HEK293 (cell line): ENCODE results near the gene SETD2.

ENCODE experiments used
- CTCF ChIA-PET: fragments of 350-600 bp; formaldehyde crosslinking; extraction: SDS; loops from one replicate; lab custom pipeline; 2021; ENCODE audit warnings: antibody characterized with exemption; lab: Yijun Ruan, JAX
- POLR2A ChIA-PET: fragments of 300-600 bp; formaldehyde crosslinking; extraction: SDS; loops from one replicate; lab custom pipeline; 2020; ENCODE audit warnings: antibody characterized with exemption, inconsistent platforms; lab: Yijun Ruan, JAX
- H3K27ac ChIP-seq: fragments of 200-500 bp; sonication (Bioruptor generic); 2 replicates; pipeline ENCODE4 v1.5.1; 2014; ENCODE audit warnings: low read depth, low read length, control low read depth, inconsistent platforms; ENCODE audit errors: extremely low read depth
- H3K36me3 ChIP-seq, 2 experiments: fragments of 200-500 bp in 1 of 2; sonication (Bioruptor generic) in 1 of 2; 1 replicate in 1 of 2; 2 replicates in 1 of 2; pipeline ENCODE4 v1.5.1; 2014 to 2017; ENCODE audit warnings: inconsistent platforms in 2 of 2, low read length in 2 of 2; ENCODE audit not compliant: control insufficient read depth in 2 of 2, insufficient read depth in 1 of 2
- H3K4me1 ChIP-seq: fragments of 200-500 bp; sonication (Bioruptor generic); 2 replicates; pipeline ENCODE4 v1.5.1; 2014; ENCODE audit warnings: mild to moderate bottlenecking, low read length, inconsistent platforms; ENCODE audit not compliant: control insufficient read depth, insufficient read depth
- H3K4me3 ChIP-seq: 2 replicates; pipeline ENCODE4 v1.5.1; 2011; ENCODE audit warnings: low read depth, mild to moderate bottlenecking, control low read depth, low read length, moderate library complexity
- H3K9me3 ChIP-seq: fragments of 200-500 bp; sonication (Bioruptor generic); 2 replicates; pipeline ENCODE4 v1.5.1; 2014; ENCODE audit warnings: low read depth, low read length, inconsistent platforms; ENCODE audit not compliant: control insufficient read depth, insufficient read depth
- HOXC10 ChIP-seq: sonication (generic); formaldehyde crosslinking; IDR thresholded peaks from 2 replicates; pipeline ENCODE4 v1.8.1; 2023; ENCODE audit warnings: mild to moderate bottlenecking, missing genetic modification reagents
- KLF1 ChIP-seq: fragments of 450-650 bp; formaldehyde crosslinking; IDR thresholded peaks from 2 replicates; pipeline ENCODE4 v1.5.1; 2016; ENCODE audit warnings: missing biosample characterization, missing genetic modification characterization
- KLF10 ChIP-seq: fragments of 450-650 bp; IDR thresholded peaks from 2 replicates; pipeline ENCODE4 v1.5.1; 2018; ENCODE audit warnings: missing biosample characterization, mild to moderate bottlenecking, missing genetic modification characterization
- MYNN ChIP-seq: fragments of 450-650 bp; formaldehyde crosslinking; IDR thresholded peaks from 2 replicates; pipeline ENCODE4 v1.5.1; 2016; ENCODE audit warnings: missing biosample characterization, missing genetic modification characterization, borderline replicate concordance
- SCRT2 ChIP-seq: fragments of 450-650 bp; formaldehyde crosslinking; IDR thresholded peaks from 2 replicates; pipeline ENCODE4 v1.5.1; 2016; ENCODE audit warnings: missing biosample characterization, missing genetic modification characterization
- TCF7L2 ChIP-seq: IDR thresholded peaks from 2 replicates; pipeline ENCODE4 v1.6.1; 2011; ENCODE audit warnings: low read depth, mild to moderate bottlenecking, inconsistent platforms, low read length, moderate library complexity, borderline replicate concordance
- TRIM28 ChIP-seq: IDR thresholded peaks from 2 replicates; pipeline ENCODE4 v1.6.1; 2011; ENCODE audit warnings: low read length, control low read depth, borderline replicate concordance
- ZBTB21 ChIP-seq: fragments of 450-650 bp; formaldehyde crosslinking; IDR thresholded peaks from 2 replicates; pipeline ENCODE4 v1.5.1; 2017; ENCODE audit warnings: missing biosample characterization, missing genetic modification characterization
- ZNF114 ChIP-seq: fragments of 450-650 bp; formaldehyde crosslinking; IDR thresholded peaks from 2 replicates; pipeline ENCODE4 v1.5.0; 2017; ENCODE audit warnings: missing biosample characterization, missing genetic modification characterization
- ZNF670 ChIP-seq: fragments of 450-650 bp; formaldehyde crosslinking; IDR thresholded peaks from 2 replicates; pipeline ENCODE4 v1.5.1; 2016; ENCODE audit warnings: missing biosample characterization, missing genetic modification characterization, low read depth
- ZNF791 ChIP-seq: fragments of 450-650 bp; formaldehyde crosslinking; IDR thresholded peaks from 2 replicates; pipeline ENCODE4 v1.5.1; 2016; ENCODE audit warnings: missing biosample characterization, missing genetic modification characterization
- ZNF792 ChIP-seq: fragments of 450-650 bp; formaldehyde crosslinking; IDR thresholded peaks from 2 replicates; pipeline ENCODE4 v1.5.1; 2016; ENCODE audit warnings: missing biosample characterization, missing genetic modification characterization
- TF ChIP-seq, protein P1 (sequence below): fragments of 450-650 bp; formaldehyde crosslinking; IDR thresholded peaks from 2 replicates; pipeline ENCODE4 v1.5.1; 2016; ENCODE audit warnings: missing biosample characterization, missing genetic modification characterization
- TF ChIP-seq, protein P2 (sequence below): fragments of 450-650 bp; formaldehyde crosslinking; IDR thresholded peaks from 2 replicates; pipeline ENCODE4 v1.5.1; 2016; ENCODE audit warnings: missing biosample characterization, missing genetic modification characterization
- TF ChIP-seq, protein P3 (sequence below): fragments of 450-650 bp; formaldehyde crosslinking; IDR thresholded peaks from 2 replicates; pipeline ENCODE4 v1.5.1; 2016; ENCODE audit warnings: missing biosample characterization, missing genetic modification characterization

SETD2 gene

DNA sequence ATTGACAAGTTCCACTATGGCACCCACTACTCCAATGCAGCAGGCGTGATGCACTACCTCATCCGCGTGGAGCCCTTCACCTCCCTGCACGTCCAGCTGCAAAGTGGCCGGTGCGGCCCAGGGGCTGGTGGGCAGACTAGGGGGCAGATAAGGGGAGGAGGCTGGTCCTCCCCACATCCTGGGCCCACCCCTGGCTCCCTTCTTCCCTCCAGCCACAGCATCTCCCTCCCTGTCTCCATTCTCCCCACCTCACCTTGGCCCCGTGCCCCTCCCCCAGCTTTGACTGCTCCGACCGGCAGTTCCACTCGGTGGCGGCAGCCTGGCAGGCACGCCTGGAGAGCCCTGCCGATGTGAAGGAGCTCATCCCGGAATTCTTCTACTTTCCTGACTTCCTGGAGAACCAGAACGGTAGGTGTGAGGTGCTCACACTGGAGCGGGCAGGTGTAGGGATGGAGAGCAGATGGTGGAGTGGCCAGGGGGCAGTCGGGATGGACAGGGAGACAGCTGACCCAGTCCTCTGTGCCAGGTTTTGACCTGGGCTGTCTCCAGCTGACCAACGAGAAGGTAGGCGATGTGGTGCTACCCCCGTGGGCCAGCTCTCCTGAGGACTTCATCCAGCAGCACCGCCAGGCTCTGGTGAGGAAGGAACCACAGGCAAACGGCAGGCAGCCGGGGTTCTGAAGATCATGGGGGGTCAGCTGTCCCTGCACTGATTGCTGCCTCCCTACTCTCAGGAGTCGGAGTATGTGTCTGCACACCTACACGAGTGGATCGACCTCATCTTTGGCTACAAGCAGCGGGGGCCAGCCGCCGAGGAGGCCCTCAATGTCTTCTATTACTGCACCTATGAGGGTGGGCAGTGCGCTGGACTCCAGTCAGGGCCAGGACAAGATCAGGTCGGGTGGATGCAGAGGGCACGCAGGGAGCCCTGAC, 158.4 kb downstream of the SETD2 start:
- no peaks in the 10 kb centered on the region for H3K9me3 ChIP-seq
- ChIA-PET POLR2A (no interaction called here), CTCF (no interaction called here)
- no peaks in the 10 kb centered on the region for H3K4me1 ChIP-seq
- H3K27ac ChIP-seq: no peak overlapping the region
- H3K4me3 ChIP-seq: no peak overlapping the region
- H3K36me3 ChIP-seq: peaks cover 0 to 75% of the 10 kb centered on the region in 2 experiments; a peak in 1 of 3 replicates
- no peak for TF ChIP-seq TCF7L2
- no peak for TF ChIP-seq ZNF114
- TF ChIP-seq ZNF791 (tag by site-specific recombination): no peak
- TF ChIP-seq ZNF670 (tag by site-specific recombination): no peak
- TF ChIP-seq HOXC10 (CRISPR knock-in tag): no peak
- TF ChIP-seq, protein P1, sequence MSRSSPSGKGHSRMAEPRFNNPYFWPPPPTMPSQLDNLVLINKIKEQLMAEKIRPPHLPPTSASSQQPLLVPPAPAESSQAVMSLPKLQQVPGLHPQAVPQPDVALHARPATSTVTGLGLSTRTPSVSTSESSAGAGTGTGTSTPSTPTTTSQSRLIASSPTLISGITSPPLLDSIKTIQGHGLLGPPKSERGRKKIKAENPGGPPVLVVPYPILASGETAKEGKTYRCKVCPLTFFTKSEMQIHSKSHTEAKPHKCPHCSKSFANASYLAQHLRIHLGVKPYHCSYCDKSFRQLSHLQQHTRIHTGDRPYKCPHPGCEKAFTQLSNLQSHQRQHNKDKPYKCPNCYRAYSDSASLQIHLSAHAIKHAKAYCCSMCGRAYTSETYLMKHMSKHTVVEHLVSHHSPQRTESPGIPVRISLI (tag by site-specific recombination): no peak
- no peak for TF ChIP-seq TRIM28
- TF ChIP-seq ZBTB21 (tag by site-specific recombination): no peak
- TF ChIP-seq, protein P2, sequence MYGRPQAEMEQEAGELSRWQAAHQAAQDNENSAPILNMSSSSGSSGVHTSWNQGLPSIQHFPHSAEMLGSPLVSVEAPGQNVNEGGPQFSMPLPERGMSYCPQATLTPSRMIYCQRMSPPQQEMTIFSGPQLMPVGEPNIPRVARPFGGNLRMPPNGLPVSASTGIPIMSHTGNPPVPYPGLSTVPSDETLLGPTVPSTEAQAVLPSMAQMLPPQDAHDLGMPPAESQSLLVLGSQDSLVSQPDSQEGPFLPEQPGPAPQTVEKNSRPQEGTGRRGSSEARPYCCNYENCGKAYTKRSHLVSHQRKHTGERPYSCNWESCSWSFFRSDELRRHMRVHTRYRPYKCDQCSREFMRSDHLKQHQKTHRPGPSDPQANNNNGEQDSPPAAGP (tag by site-specific recombination): no peak

DNA sequence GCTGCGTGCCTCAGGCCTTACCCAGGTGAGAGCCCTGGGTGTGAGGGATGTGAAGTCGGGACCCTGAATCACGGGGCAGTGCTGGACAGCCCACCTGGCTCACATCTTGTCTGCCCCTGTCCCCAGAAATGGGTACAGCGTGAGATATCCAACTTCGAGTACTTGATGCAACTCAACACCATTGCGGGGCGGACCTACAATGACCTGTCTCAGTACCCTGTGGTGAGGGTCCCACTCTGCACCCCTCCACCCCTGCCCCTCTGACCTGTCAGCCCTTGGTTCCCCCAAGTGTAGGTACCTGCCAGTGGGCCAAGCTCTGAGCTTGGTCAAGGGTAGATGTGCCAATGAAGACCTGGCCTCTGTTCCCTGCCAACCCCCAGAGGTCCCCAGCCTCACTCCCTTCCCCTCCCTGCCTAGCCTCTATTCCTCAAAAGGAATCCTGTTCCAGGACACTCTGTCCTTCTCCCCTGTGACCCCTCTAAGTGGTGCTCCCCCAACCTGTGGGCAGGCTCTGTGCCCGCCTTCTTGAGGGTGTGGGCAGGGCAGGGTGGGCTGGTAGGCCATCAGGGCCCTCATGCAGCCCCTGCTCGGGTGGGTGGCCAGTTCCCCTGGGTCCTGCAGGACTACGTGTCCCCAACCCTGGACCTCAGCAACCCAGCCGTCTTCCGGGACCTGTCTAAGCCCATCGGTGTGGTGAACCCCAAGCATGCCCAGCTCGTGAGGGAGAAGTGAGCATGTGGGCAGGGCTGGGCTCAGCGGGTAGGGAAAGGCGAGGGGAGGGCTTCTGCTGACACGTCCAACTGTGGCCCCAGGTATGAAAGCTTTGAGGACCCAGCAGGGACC, 159.3 kb downstream of the SETD2 start:
- ChIA-PET CTCF (no interaction called here), POLR2A (interaction anchor here (0.5 kb wide), 1 partner anchor 157 kb away, joined by 4 read pairs; no protein-coding TSS in a partner anchor)
- Histone ChIP-seq H3K9me3 (no peaks in the 10 kb centered on the region), H3K27ac (no peak overlapping the region), H3K36me3 (peaks cover 0 to 83% of the 10 kb centered on the region in 2 experiments; a peak in 1 of 3 replicates), H3K4me3 (no peak overlapping the region), H3K4me1 (no peaks in the 10 kb centered on the region)
- TF ChIP-seq KLF10 (tag by site-specific recombination) (no peak), SCRT2 (tag by site-specific recombination) (no peak), ZNF792 (tag by site-specific recombination) (no peak), KLF1 (tag by site-specific recombination) (no peak), MYNN (tag by site-specific recombination) (no peak)
- TF ChIP-seq, protein P1 (tag by site-specific recombination): no peak
- TF ChIP-seq, protein P3, sequence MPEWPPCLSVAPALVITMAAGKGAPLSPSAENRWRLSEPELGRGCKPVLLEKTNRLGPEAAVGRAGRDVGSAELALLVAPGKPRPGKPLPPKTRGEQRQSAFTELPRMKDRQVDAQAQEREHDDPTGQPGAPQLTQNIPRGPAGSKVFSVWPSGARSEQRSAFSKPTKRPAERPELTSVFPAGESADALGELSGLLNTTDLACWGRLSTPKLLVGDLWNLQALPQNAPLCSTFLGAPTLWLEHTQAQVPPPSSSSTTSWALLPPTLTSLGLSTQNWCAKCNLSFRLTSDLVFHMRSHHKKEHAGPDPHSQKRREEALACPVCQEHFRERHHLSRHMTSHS (tag by site-specific recombination): no peak
